Esophagus squamous epithelium (tissue), 4 donors: Measurements from ENCODE around the gene MTFP1.

Experiments used
- POLR2A ChIP-seq, 4 donors: fragments of 450-650 bp; IDR thresholded peaks; one replicate each; pipeline ENCODE4 v1.6.1; 2017; ENCODE audit warnings: antibody characterized with exemption in 4 of 4, mild to moderate bottlenecking in 4 of 4, moderate library complexity in 3 of 4
- TF ChIP-seq, protein P1 (sequence below), 6 experiments: fragments of 450-650 bp in 4 of 6; fragments of 200-600 bp in 2 of 6; sonication (generic) in 2 of 6; IDR thresholded peaks; one replicate each; pipeline ENCODE4 v1.5.1; 2016 to 2019; ENCODE audit warnings: antibody characterized with exemption in 6 of 6, mild to moderate bottlenecking in 4 of 6, moderate library complexity in 4 of 6

- no peak for TF ChIP-seq POLR2A (IDR thresholded peaks at IDR 0.05)
- TF ChIP-seq, protein P1, sequence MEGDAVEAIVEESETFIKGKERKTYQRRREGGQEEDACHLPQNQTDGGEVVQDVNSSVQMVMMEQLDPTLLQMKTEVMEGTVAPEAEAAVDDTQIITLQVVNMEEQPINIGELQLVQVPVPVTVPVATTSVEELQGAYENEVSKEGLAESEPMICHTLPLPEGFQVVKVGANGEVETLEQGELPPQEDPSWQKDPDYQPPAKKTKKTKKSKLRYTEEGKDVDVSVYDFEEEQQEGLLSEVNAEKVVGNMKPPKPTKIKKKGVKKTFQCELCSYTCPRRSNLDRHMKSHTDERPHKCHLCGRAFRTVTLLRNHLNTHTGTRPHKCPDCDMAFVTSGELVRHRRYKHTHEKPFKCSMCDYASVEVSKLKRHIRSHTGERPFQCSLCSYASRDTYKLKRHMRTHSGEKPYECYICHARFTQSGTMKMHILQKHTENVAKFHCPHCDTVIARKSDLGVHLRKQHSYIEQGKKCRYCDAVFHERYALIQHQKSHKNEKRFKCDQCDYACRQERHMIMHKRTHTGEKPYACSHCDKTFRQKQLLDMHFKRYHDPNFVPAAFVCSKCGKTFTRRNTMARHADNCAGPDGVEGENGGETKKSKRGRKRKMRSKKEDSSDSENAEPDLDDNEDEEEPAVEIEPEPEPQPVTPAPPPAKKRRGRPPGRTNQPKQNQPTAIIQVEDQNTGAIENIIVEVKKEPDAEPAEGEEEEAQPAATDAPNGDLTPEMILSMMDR (IDR thresholded peaks at IDR 0.05): peak in 2 of 6 experiments; percentile 7 to 35
These were observed 838 bp upstream of the MTFP1 start for GRCh38 chr22:30424534-30425326.
